PC-3 (cell line): ENCODE results near the gene FOXP1. TPM values are rescaled to one million over a fixed set of nuclear protein-coding genes. Genes with fewer than 3 reads are reported as not detected.

Experiments used
- ATAC-seq: fragments of 200-7000 bp; cut with Tn5 transposase; 2 replicates; pipeline ENCODE4 v1.9.1; 2020; ENCODE audit warnings: mild to moderate bottlenecking, moderate library complexity
- BruUV-seq: library from RNA; stranded (reverse); fragments of 400-500 nt; replicated peaks from 2 replicates; lab custom pipeline; 2021; lab: Mats Ljungman, UMichigan
- CTCF ChIA-PET: fragments of 300-600 bp; sonication (Branson Sonifier 250); formaldehyde crosslinking; loops from one replicate; lab custom pipeline; 2022; ENCODE audit warnings: antibody characterized with exemption; lab: Charles Lee
- POLR2A ChIA-PET: fragments of 300-600 bp; sonication (Branson Sonifier 250); formaldehyde crosslinking; loops from one replicate; lab custom pipeline; 2022; ENCODE audit warnings: antibody characterized with exemption; ENCODE audit not compliant: unreplicated experiment; lab: Charles Lee
- DNase-seq: peaks from one replicate; pipeline ENCODE4 v3.0.0-alpha.2; 2015
- H2AFZ ChIP-seq: fragments of 300-600 bp; sonication (generic); 2 replicates; pipeline ENCODE4 v1.6.0; 2016; ENCODE audit warnings: antibody characterized with exemption, low read length
- H3F3A ChIP-seq: fragments of 300-600 bp; sonication (generic); one replicate; pipeline ENCODE4 v1.6.0; 2017; ENCODE audit warnings: antibody characterized with exemption, low read length, control low read depth, mild to moderate bottlenecking; ENCODE audit not compliant: unreplicated experiment
- H3K27ac ChIP-seq: fragments of 300-600 bp; sonication (generic); 2 replicates; pipeline ENCODE4 v1.5.1; 2016; ENCODE audit warnings: mild to moderate bottlenecking, low read length
- H3K27me3 ChIP-seq: fragments of 300-600 bp; sonication (generic); 2 replicates; pipeline ENCODE4 v1.6.1; 2016; ENCODE audit warnings: low read length, mixed read lengths
- H3K36me3 ChIP-seq: fragments of 300-600 bp; sonication (generic); 2 replicates; pipeline ENCODE4 v1.6.1; 2016; ENCODE audit warnings: low read depth, mixed run types, low read length, mixed read lengths
- H3K4me1 ChIP-seq: fragments of 300-600 bp; sonication (generic); 2 replicates; pipeline ENCODE4 v1.5.1; 2016; ENCODE audit warnings: low read length; ENCODE audit not compliant: insufficient read depth
- H3K4me2 ChIP-seq: fragments of 300-600 bp; sonication (generic); 2 replicates; pipeline ENCODE4 v1.6.0; 2016; ENCODE audit warnings: low read length
- H3K4me3 ChIP-seq: fragments of 300-600 bp; sonication (generic); 2 replicates; pipeline ENCODE4 v1.5.1; 2016; ENCODE audit warnings: mild to moderate bottlenecking, low read length, mixed read lengths
- H3K79me2 ChIP-seq: fragments of 300-600 bp; sonication (generic); 2 replicates; pipeline ENCODE4 v1.6.1; 2017; ENCODE audit warnings: low read length, mixed read lengths
- H3K9ac ChIP-seq: fragments of 300-600 bp; sonication (generic); 2 replicates; pipeline ENCODE4 v1.6.0; 2016; ENCODE audit warnings: mild to moderate bottlenecking, low read length
- H3K9me2 ChIP-seq: fragments of 300-600 bp; sonication (generic); replicated peaks from 2 replicates; pipeline ENCODE4 v1.6.1; 2016; ENCODE audit warnings: mixed run types, low read length, mixed read lengths
- H3K9me3 ChIP-seq: fragments of 300-600 bp; sonication (generic); 2 replicates; pipeline ENCODE4 v1.6.1; 2016; ENCODE audit warnings: low read length, mixed read lengths
- H4K20me1 ChIP-seq: fragments of 300-600 bp; sonication (generic); 2 replicates; pipeline ENCODE4 v1.6.1; 2016; ENCODE audit warnings: low read length, mixed read lengths
- EZH2 ChIP-seq: fragments of 300-600 bp; sonication (generic); IDR thresholded peaks from one replicate; pipeline ENCODE4 v1.6.1; 2017; ENCODE audit warnings: antibody characterized with exemption, mild to moderate bottlenecking, low read length; ENCODE audit not compliant: unreplicated experiment
- EZH2phosphoT487 ChIP-seq: fragments of 300-600 bp; sonication (generic); IDR thresholded peaks from 2 replicates; pipeline ENCODE4 v1.6.1; 2018; ENCODE audit warnings: mild to moderate bottlenecking, antibody characterized with exemption, low read length, borderline replicate concordance
- intact Hi-C: fragments of 100-400 bp; cut with micrococcal nuclease; formaldehyde crosslinking; loops from 2 replicates; pipeline ENCODE4 v1.9.0; 2023
- total RNA-seq: library from RNA; depleted of rRNA; stranded (reverse); fragments of >200 nt; gene quantifications from 2 replicates; pipeline ENCODE4 v1.2.3, GENCODE V29; 2014
- TF ChIP-seq, protein P1 (sequence below): fragments of 300-600 bp; sonication (generic); conservative IDR thresholded peaks from 2 replicates; pipeline ENCODE4 v1.5.1; 2017; ENCODE audit warnings: antibody characterized with exemption, low read depth, mild to moderate bottlenecking, low read length

The FOXP1 gene
- total RNA-seq, 1 experiment from 2014 or later: 35.3 TPM

DNA sequence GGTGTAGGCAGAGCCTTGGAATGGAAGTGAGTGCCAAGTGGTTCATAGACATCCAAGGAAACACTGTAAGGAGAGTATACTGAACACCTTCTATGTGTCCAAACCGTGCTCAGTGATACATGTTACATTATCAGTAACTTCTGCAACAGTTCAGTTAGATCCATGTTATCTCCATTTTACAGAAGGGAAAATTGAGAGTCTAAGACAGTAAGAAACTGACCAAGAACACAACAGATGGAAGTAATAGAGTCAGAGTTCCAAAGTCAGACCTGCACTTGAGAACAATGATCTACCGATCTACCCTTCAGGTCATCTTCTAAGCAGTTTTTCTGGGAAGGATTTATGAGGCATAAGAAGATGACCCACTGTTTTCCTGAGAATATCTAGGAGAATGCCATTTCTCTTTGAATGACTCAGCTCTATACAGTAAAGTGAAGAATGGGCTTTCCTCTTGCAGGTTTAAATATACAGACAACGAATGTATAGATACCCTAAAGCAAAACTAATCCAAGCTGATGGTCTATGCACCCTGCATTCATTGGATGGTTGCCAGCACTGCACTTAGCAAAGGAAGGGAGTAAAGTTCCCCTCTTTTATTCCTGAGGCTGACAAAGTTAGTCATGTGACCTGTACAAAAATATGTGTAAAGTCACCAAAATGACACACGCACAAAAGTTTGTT lies 667.0 kb downstream of the FOXP1 start:
- no peaks in the 10 kb centered on the region for H3K4me1 ChIP-seq
- H2AFZ ChIP-seq: no peak overlapping the region
- no peaks in the 10 kb centered on the region for H3K9me2 ChIP-seq
- H3K36me3 ChIP-seq: no peaks in the 10 kb centered on the region
- H3K79me2 ChIP-seq: no peaks in the 10 kb centered on the region
- H3K27me3 ChIP-seq: no peaks in the 10 kb centered on the region
- H3K9ac ChIP-seq: no peak overlapping the region
- H3K4me2 ChIP-seq: no peak overlapping the region
- H3K4me3 ChIP-seq: no peak overlapping the region
- ChIA-PET CTCF (no interaction called here), POLR2A (no interaction called here)
- DNase-seq (peak; percentile 3), ATAC-seq (no peak)
- BruUV-seq: no TSS peak
- intact Hi-C loops: no loop called here
- TF ChIP-seq EZH2: no peak
- TF ChIP-seq EZH2phosphoT487: no peak
- TF ChIP-seq, protein P1, sequence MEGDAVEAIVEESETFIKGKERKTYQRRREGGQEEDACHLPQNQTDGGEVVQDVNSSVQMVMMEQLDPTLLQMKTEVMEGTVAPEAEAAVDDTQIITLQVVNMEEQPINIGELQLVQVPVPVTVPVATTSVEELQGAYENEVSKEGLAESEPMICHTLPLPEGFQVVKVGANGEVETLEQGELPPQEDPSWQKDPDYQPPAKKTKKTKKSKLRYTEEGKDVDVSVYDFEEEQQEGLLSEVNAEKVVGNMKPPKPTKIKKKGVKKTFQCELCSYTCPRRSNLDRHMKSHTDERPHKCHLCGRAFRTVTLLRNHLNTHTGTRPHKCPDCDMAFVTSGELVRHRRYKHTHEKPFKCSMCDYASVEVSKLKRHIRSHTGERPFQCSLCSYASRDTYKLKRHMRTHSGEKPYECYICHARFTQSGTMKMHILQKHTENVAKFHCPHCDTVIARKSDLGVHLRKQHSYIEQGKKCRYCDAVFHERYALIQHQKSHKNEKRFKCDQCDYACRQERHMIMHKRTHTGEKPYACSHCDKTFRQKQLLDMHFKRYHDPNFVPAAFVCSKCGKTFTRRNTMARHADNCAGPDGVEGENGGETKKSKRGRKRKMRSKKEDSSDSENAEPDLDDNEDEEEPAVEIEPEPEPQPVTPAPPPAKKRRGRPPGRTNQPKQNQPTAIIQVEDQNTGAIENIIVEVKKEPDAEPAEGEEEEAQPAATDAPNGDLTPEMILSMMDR: no peak
- no peaks in the 10 kb centered on the region for H3K9me3 ChIP-seq
- H3K27ac ChIP-seq: no peak overlapping the region
- no peaks in the 10 kb centered on the region for H3F3A ChIP-seq
- no peaks in the 10 kb centered on the region for H4K20me1 ChIP-seq

GRCh38 chr3:70914862-70915261 lies 668.7 kb downstream of the FOXP1 start:
- no peaks in the 10 kb centered on the region for H3K9me3 ChIP-seq
- H3K79me2 ChIP-seq: no peaks in the 10 kb centered on the region
- no peaks in the 10 kb centered on the region for H3K36me3 ChIP-seq
- ATAC-seq (no peak), DNase-seq (no peak)
- H3K9me2 ChIP-seq: no peaks in the 10 kb centered on the region
- intact Hi-C loops: no loop called here
- ChIA-PET CTCF (no interaction called here), POLR2A (no interaction called here)
- no TSS peak for BruUV-seq
- H3K9ac ChIP-seq: no peak overlapping the region
- H2AFZ ChIP-seq: no peak overlapping the region
- no peaks in the 10 kb centered on the region for H3K4me1 ChIP-seq
- no peaks in the 10 kb centered on the region for H3K27me3 ChIP-seq
- H3K27ac ChIP-seq: no peak overlapping the region
- no peak overlapping the region for H3K4me2 ChIP-seq
- H4K20me1 ChIP-seq: no peaks in the 10 kb centered on the region
- TF ChIP-seq, protein P1: no peak
- H3F3A ChIP-seq: no peaks in the 10 kb centered on the region
- no peak overlapping the region for H3K4me3 ChIP-seq

DNA sequence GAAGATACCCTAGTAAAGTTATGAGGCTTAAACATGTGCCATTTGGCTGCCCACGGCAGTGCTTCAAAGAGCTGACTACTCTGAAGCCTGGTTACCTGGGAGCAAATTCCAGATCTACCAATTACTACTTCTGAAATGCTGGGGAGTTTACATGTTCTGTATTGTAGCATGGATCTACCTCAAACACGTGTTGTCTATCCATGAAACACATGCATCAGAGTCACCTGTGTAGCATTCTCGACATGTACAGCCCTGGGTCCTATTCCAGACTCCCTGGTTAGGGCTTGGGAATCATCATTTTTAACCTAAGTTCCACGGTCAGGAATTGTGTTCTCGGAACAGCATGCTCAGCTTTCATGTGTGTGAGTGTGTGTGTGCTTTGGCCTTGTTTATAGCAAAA lies 671.8 kb downstream of the FOXP1 start:
- Histone ChIP-seq H4K20me1 (no peaks in the 10 kb centered on the region), H3K4me3 (no peak overlapping the region), H3K9me2 (no peaks in the 10 kb centered on the region), H2AFZ (no peak overlapping the region), H3K9me3 (no peaks in the 10 kb centered on the region), H3K36me3 (no peaks in the 10 kb centered on the region), H3K79me2 (no peaks in the 10 kb centered on the region), H3K9ac (no peak overlapping the region), H3K27me3 (no peaks in the 10 kb centered on the region), H3K4me1 (no peaks in the 10 kb centered on the region), H3K27ac (no peak overlapping the region), H3K4me2 (no peak overlapping the region), H3F3A (no peaks in the 10 kb centered on the region)
- ChIA-PET CTCF (no interaction called here), POLR2A (no interaction called here)
- ATAC-seq (no peak), DNase-seq (no peak)
- BruUV-seq: no TSS peak
- intact Hi-C loops: no loop called here
- TF ChIP-seq EZH2 (no peak), EZH2phosphoT487 (no peak)
- TF ChIP-seq, protein P1: no peak
